ENCODE results near the gene GPR107.

Gene GPR107

DNA sequence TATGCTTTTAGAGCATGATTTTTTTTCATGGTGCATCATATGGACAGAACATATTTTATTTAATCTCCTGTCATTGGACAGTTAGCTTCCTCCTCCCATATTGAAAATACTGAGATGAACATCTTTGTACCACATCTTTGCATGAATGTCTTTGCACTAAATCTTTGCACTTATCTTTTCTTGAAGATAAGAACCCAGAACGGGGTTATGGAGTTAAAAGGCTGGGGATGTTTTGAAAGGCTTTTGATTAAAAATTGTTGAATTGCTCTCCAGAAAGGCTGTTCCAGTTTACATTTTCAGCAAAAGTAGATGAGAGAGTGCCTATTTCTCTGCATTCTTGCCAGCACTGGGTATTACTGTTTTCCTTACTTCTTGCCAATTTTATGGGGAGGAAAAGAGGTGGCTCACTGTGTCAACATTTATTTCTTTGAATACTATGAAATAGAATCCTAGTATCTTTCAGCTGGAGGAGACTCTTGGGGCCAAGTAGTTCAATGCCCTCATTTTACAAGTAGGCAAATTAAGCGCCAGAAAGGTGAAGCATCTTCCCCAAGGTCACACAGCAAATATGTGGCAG lies 125.7 kb downstream of the GPR107 start:
- WGBS (ENCODE audit: extremely low coverage, insufficient coverage, insufficient read length) = no CpG with 5 or more reads among the region's 2 CpGs
- Histone ChIP-seq H3K27ac (ENCODE audit: low read depth, low read length) (no peak overlapping the region), H4K8ac (ENCODE audit: low read depth, low read length) (no peak overlapping the region), H3K4me3 (ENCODE audit: low read depth, low read length) (no peak overlapping the region), H3K9ac (ENCODE audit: low read length) (no peak overlapping the region), H2BK5ac (ENCODE audit: low read depth, low read length, poor library complexity) (no peak overlapping the region), H2BK120ac (ENCODE audit: insufficient read depth, low read length, poor library complexity) (no peak overlapping the region), H3K4ac (ENCODE audit: low read depth, low read length) (no peak overlapping the region), H3K4me2 (ENCODE audit: low read length) (no peak overlapping the region), H3K79me1 (ENCODE audit: low read length) (peaks cover 5% of the 10 kb centered on the region), H3K9me3 (ENCODE audit: insufficient read depth, low read depth, low read length) (peaks cover 2% of the 10 kb centered on the region), H2BK12ac (ENCODE audit: low read length) (no peak overlapping the region), H3K4me1 (ENCODE audit: control insufficient read depth in 1 of 2, insufficient read depth in 2 of 2, low read length in 2 of 2) (peaks cover 9 to 11% of the 10 kb centered on the region in 2 experiments), H3K36me3 (ENCODE audit: control insufficient read depth in 1 of 2, insufficient read depth in 2 of 2, low read length in 2 of 2) (peaks cover 18% of the 10 kb centered on the region in 2 experiments), H4K12ac (ENCODE audit: low read depth, low read length) (no peak overlapping the region), H3K27me3 (ENCODE audit: insufficient read depth, low read length) (no peaks in the 10 kb centered on the region), H3K23ac (ENCODE audit: low read length) (no peak overlapping the region), H3K18ac (ENCODE audit: low read length) (no peak overlapping the region), H2AK5ac (ENCODE audit: low read length) (no peak overlapping the region), H4K91ac (ENCODE audit: low read depth, low read length) (no peak overlapping the region), H2AFZ (ENCODE audit: insufficient read depth, low read length, poor library complexity) (no peak overlapping the region), H3K79me2 (ENCODE audit: control insufficient read depth, insufficient read depth, low read length, poor library complexity) (no peaks in the 10 kb centered on the region), H3K14ac (ENCODE audit: low read length) (no peak overlapping the region)
- DNase-seq = no peak

DNA sequence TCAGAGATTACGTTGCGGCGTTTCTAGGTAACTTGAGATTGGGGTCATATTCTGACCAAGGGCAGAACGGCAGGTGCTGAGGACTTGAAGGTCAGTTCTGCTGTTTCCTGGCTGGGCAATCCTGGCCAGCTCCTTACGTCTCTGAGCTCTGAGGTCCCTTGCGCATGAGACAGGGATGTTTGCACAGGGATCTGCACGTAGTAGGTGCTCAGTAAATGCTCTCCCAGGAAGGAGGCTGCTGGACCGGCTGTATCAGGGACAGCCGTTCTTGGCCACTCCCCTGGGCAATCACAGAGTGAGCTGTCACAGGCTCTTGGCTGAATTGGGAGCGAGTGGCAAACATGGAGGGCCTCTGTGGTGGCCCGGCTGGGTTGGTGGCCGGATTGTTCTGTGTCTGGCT lies 126.8 kb downstream of the GPR107 start:
- Histone ChIP-seq H3K9me3 (ENCODE audit: insufficient read depth, low read depth, low read length) (peaks cover 1% of the 10 kb centered on the region), H3K4me2 (ENCODE audit: low read length) (no peak overlapping the region), H3K4me1 (ENCODE audit: control insufficient read depth in 1 of 2, insufficient read depth in 2 of 2, low read length in 2 of 2) (peaks cover 9 to 16% of the 10 kb centered on the region in 2 experiments), H4K91ac (ENCODE audit: low read depth, low read length) (no peak overlapping the region), H3K79me1 (ENCODE audit: low read length) (peaks cover 5% of the 10 kb centered on the region), H3K27ac (ENCODE audit: low read depth, low read length) (no peak overlapping the region), H3K9ac (ENCODE audit: low read length) (no peak overlapping the region), H2BK120ac (ENCODE audit: insufficient read depth, low read length, poor library complexity) (no peak overlapping the region), H3K18ac (ENCODE audit: low read length) (no peak overlapping the region), H3K4me3 (ENCODE audit: low read depth, low read length) (no peak overlapping the region), H2BK12ac (ENCODE audit: low read length) (no peak overlapping the region), H3K4ac (ENCODE audit: low read depth, low read length) (no peak overlapping the region), H4K12ac (ENCODE audit: low read depth, low read length) (no peak overlapping the region), H3K36me3 (ENCODE audit: control insufficient read depth in 1 of 2, insufficient read depth in 2 of 2, low read length in 2 of 2) (peaks cover 16% of the 10 kb centered on the region in 2 experiments), H3K23ac (ENCODE audit: low read length) (no peak overlapping the region), H2AFZ (ENCODE audit: insufficient read depth, low read length, poor library complexity) (no peak overlapping the region), H4K8ac (ENCODE audit: low read depth, low read length) (no peak overlapping the region), H3K79me2 (ENCODE audit: control insufficient read depth, insufficient read depth, low read length, poor library complexity) (no peaks in the 10 kb centered on the region), H3K27me3 (ENCODE audit: insufficient read depth, low read length) (no peaks in the 10 kb centered on the region), H2BK5ac (ENCODE audit: low read depth, low read length, poor library complexity) (no peak overlapping the region), H2AK5ac (ENCODE audit: low read length) (no peak overlapping the region), H3K14ac (ENCODE audit: low read length) (no peak overlapping the region)
- WGBS (ENCODE audit: extremely low coverage, insufficient coverage, insufficient read length) = no CpG with 5 or more reads among the region's 12 CpGs
- no peak for DNase-seq

DNA sequence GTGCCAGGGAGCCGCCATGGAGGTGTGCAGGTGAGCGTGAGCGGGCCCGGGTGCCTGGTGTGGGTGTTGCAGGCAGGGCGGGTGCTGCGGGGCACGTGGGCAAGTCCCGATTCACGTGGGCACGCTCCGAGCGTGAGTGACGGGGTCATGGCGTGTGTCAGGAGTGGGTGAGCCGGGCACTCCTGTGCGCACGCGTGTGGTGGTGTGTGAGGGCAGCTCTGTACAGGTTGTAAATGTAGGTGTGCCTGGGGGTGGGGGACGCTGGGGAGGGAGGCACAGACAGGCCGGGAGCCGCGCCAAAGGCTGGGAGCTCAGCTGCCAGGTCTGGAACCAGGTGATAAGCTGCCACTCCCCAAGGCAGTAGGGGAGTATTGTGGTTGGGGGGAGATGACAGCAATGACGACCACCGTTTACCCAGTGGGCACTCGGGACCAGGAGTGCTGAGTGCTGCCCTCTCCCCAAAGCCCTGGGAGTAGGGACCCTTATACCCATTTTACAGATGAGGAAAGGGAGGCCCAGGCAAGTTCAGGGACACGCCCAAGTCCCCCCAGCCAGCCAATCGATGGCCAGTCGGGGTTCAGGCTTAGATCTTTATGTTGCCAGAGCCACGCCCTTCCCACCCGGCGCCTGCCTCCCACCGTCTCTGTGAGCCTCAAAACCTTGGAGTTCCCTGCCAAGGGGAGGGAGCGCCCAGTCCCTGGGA lies 128.1 kb downstream of the GPR107 start:
- Histone ChIP-seq H3K79me2 (ENCODE audit: control insufficient read depth, insufficient read depth, low read length, poor library complexity) (peaks cover 5% of the 10 kb centered on the region), H4K8ac (ENCODE audit: low read depth, low read length) (no peak overlapping the region), H4K12ac (ENCODE audit: low read depth, low read length) (no peak overlapping the region), H2BK5ac (ENCODE audit: low read depth, low read length, poor library complexity) (no peak overlapping the region), H3K4me2 (ENCODE audit: low read length) (no peak overlapping the region), H3K4ac (ENCODE audit: low read depth, low read length) (no peak overlapping the region), H2AFZ (ENCODE audit: insufficient read depth, low read length, poor library complexity) (no peak overlapping the region), H3K27ac (ENCODE audit: low read depth, low read length) (no peak overlapping the region), H3K36me3 (ENCODE audit: control insufficient read depth in 1 of 2, insufficient read depth in 2 of 2, low read length in 2 of 2) (peaks cover 8 to 9% of the 10 kb centered on the region in 2 experiments), H2BK12ac (ENCODE audit: low read length) (no peak overlapping the region), H3K23ac (ENCODE audit: low read length) (no peak overlapping the region), H3K14ac (ENCODE audit: low read length) (no peak overlapping the region), H4K91ac (ENCODE audit: low read depth, low read length) (no peak overlapping the region), H3K18ac (ENCODE audit: low read length) (peak overlapping the region; percentile 23), H2BK120ac (ENCODE audit: insufficient read depth, low read length, poor library complexity) (no peak overlapping the region), H2AK5ac (ENCODE audit: low read length) (no peak overlapping the region), H3K4me1 (ENCODE audit: control insufficient read depth in 1 of 2, insufficient read depth in 2 of 2, low read length in 2 of 2) (peaks cover 18 to 23% of the 10 kb centered on the region in 2 experiments), H3K27me3 (ENCODE audit: insufficient read depth, low read length) (no peaks in the 10 kb centered on the region), H3K9ac (ENCODE audit: low read length) (no peak overlapping the region), H3K4me3 (ENCODE audit: low read depth, low read length) (no peak overlapping the region), H3K79me1 (ENCODE audit: low read length) (peaks cover 6% of the 10 kb centered on the region), H3K9me3 (ENCODE audit: insufficient read depth, low read depth, low read length) (no peaks in the 10 kb centered on the region)
- WGBS (ENCODE audit: extremely low coverage, insufficient coverage, insufficient read length) = no CpG with 5 or more reads among the region's 33 CpGs
- DNase-seq = no peak

GRCh38 chr9:130182381-130182909 lies 128.7 kb downstream of the GPR107 start:
- H3K4me3 ChIP-seq (ENCODE audit: low read depth, low read length) = no peak overlapping the region
- peak overlapping the region; percentile 7 for H2BK12ac ChIP-seq (ENCODE audit: low read length)
- H3K79me1 ChIP-seq (ENCODE audit: low read length) = peaks cover 7% of the 10 kb centered on the region
- peaks cover 7% of the 10 kb centered on the region for H3K79me2 ChIP-seq (ENCODE audit: control insufficient read depth, insufficient read depth, low read length, poor library complexity)
- no peak overlapping the region for H2BK120ac ChIP-seq (ENCODE audit: insufficient read depth, low read length, poor library complexity)
- H3K9ac ChIP-seq (ENCODE audit: low read length) = no peak overlapping the region
- H3K9me3 ChIP-seq (ENCODE audit: insufficient read depth, low read depth, low read length) = no peaks in the 10 kb centered on the region
- H3K4me1 ChIP-seq (ENCODE audit: control insufficient read depth in 1 of 2, insufficient read depth in 2 of 2, low read length in 2 of 2) = peaks cover 24 to 29% of the 10 kb centered on the region in 2 experiments
- H3K4me2 ChIP-seq (ENCODE audit: low read length) = no peak overlapping the region
- peak overlapping the region; percentile 56 for H4K91ac ChIP-seq (ENCODE audit: low read depth, low read length)
- no peak overlapping the region for H3K14ac ChIP-seq (ENCODE audit: low read length)
- no peaks in the 10 kb centered on the region for H3K27me3 ChIP-seq (ENCODE audit: insufficient read depth, low read length)
- H2AFZ ChIP-seq (ENCODE audit: insufficient read depth, low read length, poor library complexity) = no peak overlapping the region
- peaks cover 7 to 8% of the 10 kb centered on the region in 2 experiments for H3K36me3 ChIP-seq (ENCODE audit: control insufficient read depth in 1 of 2, insufficient read depth in 2 of 2, low read length in 2 of 2)
- no peak for DNase-seq
- H3K23ac ChIP-seq (ENCODE audit: low read length) = no peak overlapping the region
- H3K4ac ChIP-seq (ENCODE audit: low read depth, low read length) = no peak overlapping the region
- no peak overlapping the region for H4K8ac ChIP-seq (ENCODE audit: low read depth, low read length)
- H3K18ac ChIP-seq (ENCODE audit: low read length) = no peak overlapping the region
- no peak overlapping the region for H2BK5ac ChIP-seq (ENCODE audit: low read depth, low read length, poor library complexity)
- WGBS (ENCODE audit: extremely low coverage, insufficient coverage, insufficient read length) = no CpG with 5 or more reads among the region's 17 CpGs
- no peak overlapping the region for H4K12ac ChIP-seq (ENCODE audit: low read depth, low read length)
- H3K27ac ChIP-seq (ENCODE audit: low read depth, low read length) = peak overlapping the region; percentile 48
- peak overlapping the region; percentile 10 for H2AK5ac ChIP-seq (ENCODE audit: low read length)

Data from trophoblast cell (in vitro differentiated cells and primary cell).